ENCODE measurements around the gene GLRX5. TPM values are rescaled to one million over a fixed set of nuclear protein-coding genes. Genes with fewer than 3 reads are reported as not detected.
A peak's percentile ranks its signal among the peaks of the same experiment; 100 is the strongest.

The GLRX5 gene
- total and polyA plus RNA-seq, 11 donors = 60.8 to 113 (median 78.5) TPM

DNA sequence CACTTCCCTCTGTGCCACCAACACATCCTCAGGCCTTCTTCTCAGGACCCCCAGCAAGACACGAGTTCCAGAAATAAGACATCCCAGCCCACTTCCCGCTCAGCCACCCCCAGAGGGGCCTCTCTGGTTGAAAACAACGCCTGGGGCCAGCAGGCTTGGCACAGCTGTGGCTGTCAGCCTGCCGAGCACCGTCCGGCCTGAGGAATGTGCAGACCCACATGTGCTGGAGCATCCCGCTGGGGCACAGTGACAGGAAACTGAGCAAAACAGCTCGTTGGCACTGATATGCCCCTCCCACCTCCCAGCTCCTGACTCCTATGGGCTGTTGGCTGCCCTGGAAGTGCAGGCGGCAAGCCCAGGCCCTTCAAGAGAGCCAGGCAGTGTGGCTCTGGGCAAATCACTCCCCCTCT, 19.8 kb upstream of the GLRX5 start:
- whole genome bisulfite sequencing, 4 donors = 15 to 33% (median 25%) methylated on average over 7 to 9 of the region's 9 CpGs
- Histone ChIP-seq H3K4me1 (peaks cover 0 to 82% (median 53%) of the 10 kb centered on the region in 12 donors), H3K27me3 (no peaks in the 10 kb centered on the region), H3K9me3 (no peaks in the 10 kb centered on the region), H3K4me3 (peak overlapping the region in 10 of 12 donors; percentile 62 to 93 (median 78)), H3K36me3 (peaks cover 0 to 5% (median 0%) of the 10 kb centered on the region in 9 donors), H3K27ac (peak overlapping the region in 11 of 12 donors; percentile 0 to 95 (median 90))
- intact Hi-C loops (cut with DNase I) = loop anchor here in 4 of 10 donors (5.0 kb wide), 3 partner anchors 33 to 48 kb away; no protein-coding TSS in a partner anchor
- ATAC-seq (peak; percentile 12 to 59 (median 43)), DNase-seq (peak in 3 of 5 donors; percentile 52 to 77 (median 74))
- TF ChIP-seq POLR2A (IDR thresholded peaks at IDR 0.05) (no peak), CTCF (IDR thresholded peaks at IDR 0.05) (no peak)

DNA sequence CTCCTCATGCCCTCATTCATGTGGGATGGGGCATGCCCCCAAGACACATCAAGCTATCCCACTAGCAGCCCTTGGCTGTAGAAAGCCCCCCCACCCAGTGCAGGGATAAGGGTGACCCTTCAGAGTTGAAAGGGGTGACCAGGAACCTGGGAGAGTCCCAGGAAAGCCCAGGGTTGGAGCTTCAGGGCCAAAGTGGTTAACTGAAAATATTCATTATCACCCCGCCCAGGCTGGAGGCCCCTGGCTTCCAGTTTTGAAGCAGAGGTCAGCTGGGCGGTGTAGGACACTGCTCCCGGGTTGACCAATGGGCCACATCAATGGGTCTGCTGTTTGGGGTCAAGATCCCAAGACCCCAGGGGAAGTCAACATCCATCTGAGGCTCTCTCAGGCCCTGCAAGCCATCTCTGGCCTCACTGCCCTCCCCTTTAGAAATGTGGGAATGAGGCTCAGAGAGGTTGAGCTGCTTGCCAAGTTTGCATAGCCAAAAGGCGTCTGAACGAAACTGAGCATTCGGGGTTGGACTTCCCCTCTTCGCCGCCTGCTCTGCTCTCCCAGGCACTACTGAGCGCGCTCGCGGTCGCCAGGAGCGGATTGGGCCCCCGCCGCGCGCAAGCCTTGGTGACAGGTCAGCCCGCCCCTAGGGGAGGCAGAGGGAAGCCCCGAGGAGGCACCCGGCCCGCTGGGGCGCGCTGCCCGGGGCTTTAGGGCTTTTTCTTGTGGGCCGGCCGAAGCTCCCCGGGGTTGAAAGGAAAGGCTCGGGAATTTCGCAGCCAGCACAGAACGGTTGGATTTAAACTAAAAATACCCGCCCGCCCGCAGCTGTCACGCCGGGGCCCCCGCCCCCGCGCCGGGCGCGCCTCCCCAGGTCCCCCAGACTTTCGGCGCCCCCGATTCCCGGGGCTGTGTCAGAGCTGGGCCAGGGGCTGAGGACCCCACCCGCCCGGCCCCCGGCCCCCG, 19.0 kb upstream of the GLRX5 start:
- WGBS, 4 donors = 2 to 6% (median 3%) methylated on average over 6 to 50 of the region's 50 CpGs
- DNase-seq (peak; percentile 78 to 90 (median 83)), ATAC-seq (peak; percentile 43 to 74 (median 67))
- Histone ChIP-seq H3K27me3 (no peaks in the 10 kb centered on the region), H3K27ac (peak overlapping the region; percentile 83 to 95 (median 90)), H3K36me3 (peaks cover 0 to 3% (median 0%) of the 10 kb centered on the region in 9 donors), H3K4me3 (peak overlapping the region; percentile 62 to 93 (median 78)), H3K4me1 (peaks cover 0 to 85% (median 56%) of the 10 kb centered on the region in 12 donors), H3K9me3 (no peaks in the 10 kb centered on the region)
- intact Hi-C loops (cut with DNase I) = loop anchor here in 4 of 10 donors (5.0 kb wide), 3 partner anchors 34 to 49 kb away; no protein-coding TSS in a partner anchor
- TF ChIP-seq CTCF (IDR thresholded peaks at IDR 0.05) (peak in 10 of 12 donors; percentile 11 to 56 (median 42)), POLR2A (IDR thresholded peaks at IDR 0.05) (no peak)

- no peaks in the 10 kb centered on the region for H3K27me3 ChIP-seq
- H3K36me3 ChIP-seq = peaks cover 0 to 3% (median 0%) of the 10 kb centered on the region in 9 donors
- ATAC-seq = peak; percentile 32 to 85 (median 68)
- TF ChIP-seq POLR2A (IDR thresholded peaks at IDR 0.05) (peak in 1 of 2 donors; percentile 33), CTCF (IDR thresholded peaks at IDR 0.05) (no peak)
- peak within 1 kb of the TSS; percentile 83 to 95 (median 90) for H3K27ac ChIP-seq
- no peaks in the 10 kb centered on the region for H3K9me3 ChIP-seq
- peak within 1 kb of the TSS; percentile 62 to 93 (median 78) for H3K4me3 ChIP-seq
- peaks cover 0 to 85% (median 56%) of the 10 kb centered on the region in 12 donors for H3K4me1 ChIP-seq
- DNase-seq = peak; percentile 65 to 88 (median 79)
- 2 to 7% (median 4%) methylated on average over 20 to 60 of the region's 60 CpGs for WGBS, 4 donors
- intact Hi-C loops (cut with DNase I) = loop anchor here in 4 of 10 donors (5.0 kb wide), 3 partner anchors 34 to 49 kb away; no protein-coding TSS in a partner anchor
Observed at GRCh38 chr14:95516554-95517181, 18.2 kb upstream of the GLRX5 start, which contains the start of gene SYNE3. Gene SYNE3, minus strand, starts transcription at chr14:95516650. Its CDS starts 40,829 bp downstream, at chr14:95475821.
